ENCODE data around the gene MAPK1. TPM values are rescaled to one million over a fixed set of nuclear protein-coding genes. Genes with fewer than 3 reads are reported as not detected.
"Not testable (repeated sequence)": the region's sequence is repeated elsewhere in the genome, so short reads cannot be mapped to it uniquely, and the experiment has no call there.

Gene MAPK1
- total RNA-seq, 1 donor from 2014 or later, result 156 TPM

DNA sequence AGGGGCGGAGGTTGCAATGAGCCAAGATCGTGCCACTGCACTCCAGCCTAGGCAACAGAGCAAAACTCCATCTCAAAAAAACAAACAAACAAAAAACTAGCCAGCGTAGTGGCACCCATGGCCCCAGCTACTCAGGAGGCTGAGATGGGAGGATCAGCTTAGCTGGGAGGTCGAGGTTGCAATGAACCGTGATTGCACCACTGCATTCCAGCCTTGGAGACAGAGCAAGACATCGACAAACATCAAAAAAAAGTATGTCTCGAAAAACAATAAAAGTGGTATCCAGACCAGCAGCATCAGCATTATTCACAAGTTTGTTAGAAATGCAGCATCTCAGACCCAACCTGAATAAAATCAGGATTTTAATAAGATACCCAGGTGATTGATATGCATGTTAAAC lies 6.2 kb upstream of the MAPK1 start:
- DNase-seq (ENCODE audit: low spot score), result no peak
- H3K4me1 Mint-ChIP-seq (ENCODE audit: low read depth), result peaks cover 12% of the 10 kb centered on the region
- no peak overlapping the region for H3K27ac Mint-ChIP-seq (ENCODE audit: unreplicated experiment)
- no peaks in the 10 kb centered on the region for H3K9me3 Mint-ChIP-seq (ENCODE audit: low read depth)
- no peaks in the 10 kb centered on the region for H3K27me3 Mint-ChIP-seq (ENCODE audit: low read depth)
- H3K36me3 Mint-ChIP-seq (ENCODE audit: low read depth), result no peaks in the 10 kb centered on the region
- TF ChIP-seq, protein P1, sequence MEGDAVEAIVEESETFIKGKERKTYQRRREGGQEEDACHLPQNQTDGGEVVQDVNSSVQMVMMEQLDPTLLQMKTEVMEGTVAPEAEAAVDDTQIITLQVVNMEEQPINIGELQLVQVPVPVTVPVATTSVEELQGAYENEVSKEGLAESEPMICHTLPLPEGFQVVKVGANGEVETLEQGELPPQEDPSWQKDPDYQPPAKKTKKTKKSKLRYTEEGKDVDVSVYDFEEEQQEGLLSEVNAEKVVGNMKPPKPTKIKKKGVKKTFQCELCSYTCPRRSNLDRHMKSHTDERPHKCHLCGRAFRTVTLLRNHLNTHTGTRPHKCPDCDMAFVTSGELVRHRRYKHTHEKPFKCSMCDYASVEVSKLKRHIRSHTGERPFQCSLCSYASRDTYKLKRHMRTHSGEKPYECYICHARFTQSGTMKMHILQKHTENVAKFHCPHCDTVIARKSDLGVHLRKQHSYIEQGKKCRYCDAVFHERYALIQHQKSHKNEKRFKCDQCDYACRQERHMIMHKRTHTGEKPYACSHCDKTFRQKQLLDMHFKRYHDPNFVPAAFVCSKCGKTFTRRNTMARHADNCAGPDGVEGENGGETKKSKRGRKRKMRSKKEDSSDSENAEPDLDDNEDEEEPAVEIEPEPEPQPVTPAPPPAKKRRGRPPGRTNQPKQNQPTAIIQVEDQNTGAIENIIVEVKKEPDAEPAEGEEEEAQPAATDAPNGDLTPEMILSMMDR (IDR thresholded peaks at IDR 0.05), result no peak
- H3K4me3 Mint-ChIP-seq (ENCODE audit: unreplicated experiment), result no peak overlapping the region

DNA sequence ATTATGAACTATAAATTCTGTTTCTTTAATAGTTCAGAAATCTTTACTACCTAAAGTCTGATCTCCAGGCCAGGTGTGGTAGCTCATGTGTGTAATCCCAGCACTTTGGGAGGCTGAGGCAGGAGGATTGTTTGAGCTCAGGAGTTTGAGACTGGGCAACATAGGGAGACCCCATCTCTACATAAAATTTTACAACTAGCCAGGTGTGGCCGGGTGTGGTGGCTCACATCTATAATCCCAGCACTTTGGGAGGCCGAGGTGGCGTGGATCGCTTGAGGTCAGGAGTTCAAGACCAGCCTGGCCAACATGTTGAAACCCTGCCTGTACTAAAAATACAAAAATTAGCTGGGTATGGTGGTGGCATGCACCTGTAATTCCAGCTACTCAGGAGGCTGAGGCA lies 5.3 kb upstream of the MAPK1 start:
- not testable (repeated sequence) for H3K36me3 Mint-ChIP-seq (ENCODE audit: low read depth); H3K27ac Mint-ChIP-seq (ENCODE audit: unreplicated experiment); DNase-seq (ENCODE audit: low spot score); H3K9me3 Mint-ChIP-seq (ENCODE audit: low read depth); H3K27me3 Mint-ChIP-seq (ENCODE audit: low read depth); H3K4me3 Mint-ChIP-seq (ENCODE audit: unreplicated experiment)
- peaks cover 20% of the 10 kb centered on the region for H3K4me1 Mint-ChIP-seq (ENCODE audit: low read depth)

DNA sequence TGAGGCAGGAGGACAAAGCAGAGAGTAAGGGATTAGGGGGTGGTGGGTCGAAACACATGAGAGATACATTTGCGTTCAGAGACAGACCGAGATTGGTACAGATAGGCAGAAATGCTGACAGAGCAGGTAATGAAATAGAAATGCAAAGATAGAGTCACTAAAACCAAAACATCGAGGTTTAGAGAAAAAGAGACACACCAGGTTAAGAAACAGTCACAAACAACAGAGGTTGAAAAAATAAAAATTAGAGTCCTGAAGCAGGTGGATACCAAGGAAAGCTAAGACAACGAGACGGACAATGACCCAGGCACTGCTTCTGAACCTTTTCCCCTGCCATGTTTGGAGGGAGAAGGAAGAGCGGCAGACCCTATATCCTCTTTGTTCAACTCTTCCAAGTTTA lies 1.2 kb upstream of the MAPK1 start:
- Mint-ChIP-seq H3K9me3 (ENCODE audit: low read depth) (no peaks in the 10 kb centered on the region), H3K4me3 (ENCODE audit: unreplicated experiment) (peak overlapping the region; percentile 85), H3K27ac (ENCODE audit: unreplicated experiment) (peak overlapping the region; percentile 36), H3K4me1 (ENCODE audit: low read depth) (peaks cover 41% of the 10 kb centered on the region), H3K36me3 (ENCODE audit: low read depth) (peaks cover 2% of the 10 kb centered on the region), H3K27me3 (ENCODE audit: low read depth) (no peaks in the 10 kb centered on the region)
- TF ChIP-seq, protein P1 (IDR thresholded peaks at IDR 0.05), result no peak
- DNase-seq (ENCODE audit: low spot score), result no peak

DNA sequence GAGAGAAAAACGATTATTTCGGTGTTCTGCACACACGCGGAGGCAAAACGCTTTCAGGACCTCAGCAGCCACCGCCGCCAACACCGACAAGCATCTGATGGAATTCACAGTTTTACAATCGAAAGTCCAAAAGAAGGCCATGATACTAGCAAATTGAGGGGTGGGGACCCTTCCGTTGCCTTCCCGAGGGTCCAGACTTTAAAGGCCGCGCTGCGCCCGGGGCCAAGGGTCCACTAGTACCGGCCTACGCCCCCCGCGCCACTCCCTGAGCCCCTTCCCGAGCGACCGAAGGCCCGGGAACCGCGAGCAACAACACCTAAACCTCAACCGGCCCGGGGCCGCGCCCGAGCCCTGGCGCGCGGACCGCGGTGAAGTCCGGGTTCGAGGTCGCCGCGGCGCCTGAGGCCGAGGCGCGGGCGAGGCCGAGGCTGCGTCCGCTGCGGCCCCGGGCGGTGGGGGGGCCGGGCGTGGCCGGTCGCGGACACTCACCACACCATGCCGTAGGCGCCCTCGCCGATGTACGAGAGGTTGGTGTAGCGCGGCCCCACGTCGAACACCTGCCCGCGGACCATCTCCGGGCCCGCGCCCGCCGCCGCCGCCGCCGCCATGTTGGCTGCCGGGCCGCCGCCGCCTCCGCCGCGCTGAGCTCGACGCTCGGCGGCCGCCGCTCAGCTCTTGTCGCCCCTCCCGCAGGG lies 465 bp downstream of the MAPK1 start:
- Mint-ChIP-seq H3K36me3 (ENCODE audit: low read depth) (peaks cover 2% of the 10 kb centered on the region), H3K9me3 (ENCODE audit: low read depth) (no peaks in the 10 kb centered on the region), H3K4me1 (ENCODE audit: low read depth) (peaks cover 51% of the 10 kb centered on the region), H3K27me3 (ENCODE audit: low read depth) (no peaks in the 10 kb centered on the region), H3K4me3 (ENCODE audit: unreplicated experiment) (peak overlapping the region; percentile 91), H3K27ac (ENCODE audit: unreplicated experiment) (peak overlapping the region; percentile 93)
- no peak for DNase-seq (ENCODE audit: low spot score)
- TF ChIP-seq, protein P1 (IDR thresholded peaks at IDR 0.05), result no peak

DNA sequence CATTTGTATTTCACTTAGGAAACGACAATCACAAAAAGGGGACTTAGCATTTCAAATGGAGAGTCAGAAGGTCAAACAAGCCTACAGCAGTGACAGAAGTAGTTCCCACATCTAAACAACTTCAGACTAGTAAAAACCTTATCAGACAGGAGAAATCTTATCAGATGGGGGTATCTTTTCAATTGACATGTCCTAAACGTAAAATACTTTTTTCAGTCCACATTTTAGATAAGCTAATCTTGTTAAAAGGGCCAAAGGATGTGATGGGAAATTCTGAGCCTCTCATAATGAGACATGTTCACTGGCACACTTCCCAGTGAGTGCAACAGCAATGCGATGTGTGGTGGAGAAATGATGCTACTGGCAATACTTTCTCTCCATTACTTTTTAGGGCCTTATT lies 2.4 kb downstream of the MAPK1 start:
- Mint-ChIP-seq H3K4me3 (ENCODE audit: unreplicated experiment) (peak overlapping the region; percentile 91), H3K9me3 (ENCODE audit: low read depth) (no peaks in the 10 kb centered on the region), H3K27ac (ENCODE audit: unreplicated experiment) (peak overlapping the region; percentile 93), H3K4me1 (ENCODE audit: low read depth) (peaks cover 69% of the 10 kb centered on the region), H3K36me3 (ENCODE audit: low read depth) (peaks cover 2% of the 10 kb centered on the region), H3K27me3 (ENCODE audit: low read depth) (no peaks in the 10 kb centered on the region)
- TF ChIP-seq, protein P1 (IDR thresholded peaks at IDR 0.05), result no peak
- DNase-seq (ENCODE audit: low spot score), result no peak
